ENCODE measurements around the gene PNPLA7. TPM values are rescaled to one million over a fixed set of nuclear protein-coding genes. Genes with fewer than 3 reads are reported as not detected.

Gene PNPLA7
- total and polyA plus RNA-seq, 10 donors, result 5.1 to 22.7 (median 10.7) TPM

DNA sequence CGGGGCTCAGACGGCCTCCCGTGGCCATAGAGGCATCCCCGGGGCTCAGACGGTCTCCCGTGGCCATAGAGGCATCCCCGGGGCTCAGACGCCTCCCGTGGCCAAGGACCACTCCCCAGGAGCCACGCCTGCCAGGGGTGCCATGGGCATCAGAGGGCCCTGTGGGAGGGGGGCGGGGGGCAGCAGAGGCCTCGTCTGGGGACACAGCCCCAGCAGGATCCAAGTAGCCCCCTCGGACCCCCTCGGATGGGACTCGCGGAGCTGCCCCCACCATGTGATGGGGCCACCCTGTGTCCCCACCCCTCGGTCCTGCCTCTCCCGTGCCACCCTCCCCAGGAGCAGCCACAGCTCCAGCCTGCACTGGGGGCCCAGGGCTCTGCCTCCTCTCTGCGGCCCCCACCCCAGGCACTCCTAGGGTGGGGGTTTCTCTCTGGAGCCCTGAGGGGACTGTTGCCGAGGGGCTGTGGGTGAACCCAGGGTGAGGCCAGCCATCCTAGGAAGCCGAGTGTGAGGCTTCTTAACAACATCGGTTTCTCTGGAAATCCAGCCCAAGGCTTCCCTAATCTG, 111.5 kb downstream of the PNPLA7 start:
- Histone ChIP-seq H3K36me3 (no peaks in the 10 kb centered on the region), H3K27me3 (replicated peaks in 1 of 7) (peaks cover 0 to 86% (median 22%) of the 10 kb centered on the region in 7 donors), H3K9me3 (no peaks in the 10 kb centered on the region), H3K4me3 (no peak overlapping the region), H3K27ac (no peak overlapping the region), H3K4me1 (peaks cover 0 to 45% (median 15%) of the 10 kb centered on the region in 6 donors)
- DNase-seq, result peak; percentile 65
- no peak for TF ChIP-seq POLR2A (IDR thresholded peaks at IDR 0.05)
- TF ChIP-seq, protein P1, sequence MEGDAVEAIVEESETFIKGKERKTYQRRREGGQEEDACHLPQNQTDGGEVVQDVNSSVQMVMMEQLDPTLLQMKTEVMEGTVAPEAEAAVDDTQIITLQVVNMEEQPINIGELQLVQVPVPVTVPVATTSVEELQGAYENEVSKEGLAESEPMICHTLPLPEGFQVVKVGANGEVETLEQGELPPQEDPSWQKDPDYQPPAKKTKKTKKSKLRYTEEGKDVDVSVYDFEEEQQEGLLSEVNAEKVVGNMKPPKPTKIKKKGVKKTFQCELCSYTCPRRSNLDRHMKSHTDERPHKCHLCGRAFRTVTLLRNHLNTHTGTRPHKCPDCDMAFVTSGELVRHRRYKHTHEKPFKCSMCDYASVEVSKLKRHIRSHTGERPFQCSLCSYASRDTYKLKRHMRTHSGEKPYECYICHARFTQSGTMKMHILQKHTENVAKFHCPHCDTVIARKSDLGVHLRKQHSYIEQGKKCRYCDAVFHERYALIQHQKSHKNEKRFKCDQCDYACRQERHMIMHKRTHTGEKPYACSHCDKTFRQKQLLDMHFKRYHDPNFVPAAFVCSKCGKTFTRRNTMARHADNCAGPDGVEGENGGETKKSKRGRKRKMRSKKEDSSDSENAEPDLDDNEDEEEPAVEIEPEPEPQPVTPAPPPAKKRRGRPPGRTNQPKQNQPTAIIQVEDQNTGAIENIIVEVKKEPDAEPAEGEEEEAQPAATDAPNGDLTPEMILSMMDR (IDR thresholded peaks at IDR 0.05 in 8 of 11, conservative IDR thresholded peaks at IDR 0.05 in 3 of 11), result no peak
- TF ChIP-seq POLR2AphosphoS5 (IDR thresholded peaks at IDR 0.05), result no peak
- intact Hi-C loops (cut with DNase I; ENCODE audit: low total_unique reads), result no loop called here
- WGBS, 5 donors, result 66 to 89% (median 87%) methylated on average over 4 to 22 of the region's 22 CpGs

DNA sequence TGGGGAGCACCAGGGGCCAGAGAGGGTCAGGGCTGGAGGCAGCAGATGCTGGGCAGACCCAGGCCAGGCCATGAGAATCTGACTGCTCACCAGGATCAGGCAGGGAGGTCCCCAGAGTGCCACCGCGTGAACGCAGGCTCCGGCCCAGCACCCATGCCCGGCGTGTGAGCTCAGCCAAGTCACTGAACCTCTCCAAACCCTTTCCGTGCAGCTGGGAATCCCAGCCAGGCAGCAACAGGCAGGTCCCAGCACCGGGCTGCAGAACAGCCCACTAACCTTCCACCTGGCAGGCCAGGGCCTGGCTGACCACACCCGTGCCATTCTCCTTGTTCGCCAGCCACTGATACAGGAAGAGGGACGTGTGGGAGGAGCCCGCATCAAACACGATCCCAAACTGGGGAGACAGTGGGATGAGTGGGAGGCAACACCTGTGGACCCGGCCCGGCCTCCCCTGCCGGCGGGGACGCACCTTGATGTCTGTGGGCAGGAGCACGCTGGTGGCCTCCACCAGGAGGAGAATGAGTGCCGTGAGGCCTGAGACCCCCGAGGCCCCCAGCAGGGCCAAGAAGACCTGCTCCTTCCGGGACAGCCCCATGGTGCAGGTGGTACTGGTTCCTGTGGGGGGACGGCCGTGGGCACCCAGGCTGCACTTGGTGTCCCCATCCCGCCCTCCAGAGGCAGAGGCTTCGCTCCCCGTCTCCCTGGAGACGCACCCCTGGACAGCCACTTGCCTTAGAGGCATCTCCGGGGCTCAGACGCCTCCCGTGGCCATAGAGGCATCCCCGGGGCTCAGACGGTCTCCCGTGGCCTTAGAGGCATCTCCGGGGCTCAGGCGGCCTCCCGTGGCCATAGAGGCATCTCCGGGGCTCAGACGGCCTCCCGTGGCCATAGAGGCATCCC, 112.3 kb downstream of the PNPLA7 start:
- Histone ChIP-seq H3K27ac (no peak overlapping the region), H3K36me3 (no peaks in the 10 kb centered on the region), H3K27me3 (replicated peaks in 1 of 7) (peaks cover 0 to 81% (median 18%) of the 10 kb centered on the region in 7 donors), H3K9me3 (no peaks in the 10 kb centered on the region), H3K4me3 (no peak overlapping the region), H3K4me1 (peaks cover 0 to 45% (median 15%) of the 10 kb centered on the region in 6 donors)
- whole genome bisulfite sequencing, 5 donors, result 77 to 91% (median 83%) methylated on average over 17 to 40 of the region's 40 CpGs
- DNase-seq, result peak; percentile 67
- intact Hi-C loops (cut with DNase I; ENCODE audit: low total_unique reads), result no loop called here
- no peak for TF ChIP-seq POLR2AphosphoS5 (IDR thresholded peaks at IDR 0.05)
- TF ChIP-seq POLR2A (IDR thresholded peaks at IDR 0.05), result no peak
- TF ChIP-seq, protein P1 (IDR thresholded peaks at IDR 0.05 in 8 of 11, conservative IDR thresholded peaks at IDR 0.05 in 3 of 11), result no peak

DNA sequence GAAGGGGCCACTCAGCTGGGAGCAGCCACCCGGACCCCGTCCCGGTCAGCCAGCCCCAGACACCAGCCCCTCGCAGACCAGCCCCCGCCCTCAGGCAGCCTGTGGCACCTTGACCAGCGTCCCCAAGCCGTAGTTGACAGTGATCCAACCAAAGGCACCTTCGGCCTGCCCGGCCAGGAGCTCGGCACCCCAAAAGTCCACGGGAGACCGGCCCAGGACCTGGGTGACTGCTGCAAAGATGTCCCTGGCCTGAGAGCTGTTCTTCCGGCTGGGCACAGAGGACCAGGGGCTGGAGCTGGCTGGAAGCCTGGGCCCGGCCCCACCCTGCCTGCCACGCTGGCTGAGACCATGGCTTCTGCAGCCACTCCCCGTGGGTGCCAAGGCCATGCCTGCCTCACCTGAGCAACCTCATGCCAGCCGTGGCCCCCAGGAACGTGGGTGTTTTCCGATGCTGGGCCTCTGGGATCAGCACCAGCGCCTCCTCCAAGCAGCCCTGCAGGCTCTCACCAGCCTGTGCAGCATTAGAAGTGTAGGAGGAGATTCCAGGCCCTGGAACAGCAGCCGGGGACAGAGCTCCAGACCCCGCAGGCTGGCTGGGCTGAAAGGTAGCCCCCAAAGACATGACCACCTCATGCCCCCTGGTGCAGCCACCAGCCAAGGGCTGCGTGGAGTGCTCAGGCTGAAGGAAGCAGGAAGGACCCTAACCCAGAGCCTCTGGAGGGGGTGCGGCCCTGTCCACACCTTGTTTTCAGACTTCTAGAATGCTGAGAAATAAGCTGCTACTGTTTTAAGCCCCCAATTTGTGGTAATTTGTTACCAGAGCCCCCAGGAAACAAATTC, 113.2 kb downstream of the PNPLA7 start:
- TF ChIP-seq POLR2A (IDR thresholded peaks at IDR 0.05) (no peak), POLR2AphosphoS5 (IDR thresholded peaks at IDR 0.05) (peak in 1 of 3 donors; percentile 9)
- WGBS, 5 donors, result 72 to 88% (median 75%) methylated on average over 4 to 24 of the region's 24 CpGs
- peak; percentile 65 for DNase-seq
- intact Hi-C loops (cut with DNase I; ENCODE audit: low total_unique reads), result no loop called here
- no peaks in the 10 kb centered on the region for H3K36me3 ChIP-seq
- H3K4me1 ChIP-seq, result peaks cover 0 to 43% (median 13%) of the 10 kb centered on the region in 6 donors
- no peak overlapping the region for H3K27ac ChIP-seq
- H3K4me3 ChIP-seq, result no peak overlapping the region
- no peaks in the 10 kb centered on the region for H3K9me3 ChIP-seq
- peaks cover 0 to 77% (median 9%) of the 10 kb centered on the region in 7 donors for H3K27me3 ChIP-seq (replicated peaks in 1 of 7)

DNA sequence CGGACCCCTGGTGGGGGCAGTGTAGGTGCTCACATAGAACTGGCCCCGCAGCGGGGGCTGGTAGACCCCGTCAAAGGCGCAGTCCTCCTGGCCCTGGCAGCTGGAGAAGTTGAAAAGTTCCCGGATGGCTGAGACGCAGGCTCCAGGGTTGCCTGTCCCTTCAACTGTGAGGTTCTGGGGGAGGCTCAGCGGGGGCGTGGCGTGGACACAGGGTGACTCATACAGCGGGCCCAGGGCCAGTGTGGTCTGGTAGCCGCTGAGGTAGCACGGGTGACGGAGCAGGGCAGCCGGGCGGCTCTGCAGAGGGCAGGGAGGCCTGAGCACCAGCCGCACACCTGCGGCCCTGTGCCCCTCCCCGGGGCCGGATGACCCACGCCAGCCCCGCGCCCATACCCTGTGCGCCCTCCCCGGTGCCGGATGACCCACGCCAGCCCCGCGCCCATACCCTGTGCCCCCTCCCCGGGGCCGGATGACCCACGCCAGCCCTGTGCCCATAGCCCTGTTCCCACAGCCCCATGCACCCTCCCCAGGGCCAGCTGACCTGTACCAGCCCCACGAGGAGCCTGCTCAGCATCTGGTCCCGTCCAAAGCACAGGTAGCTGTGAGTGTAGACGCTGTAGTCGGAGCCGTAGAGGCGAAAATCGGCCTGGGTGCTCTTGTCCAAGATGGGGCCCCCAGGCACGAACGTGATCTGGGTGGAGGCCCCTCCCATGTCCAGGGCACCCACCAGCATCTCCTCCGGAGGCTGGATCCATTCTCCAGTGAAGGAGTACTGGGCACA, 114.0 kb downstream of the PNPLA7 start:
- 58 to 85% (median 77%) methylated on average over 12 to 42 of the region's 42 CpGs for WGBS, 5 donors
- TF ChIP-seq, protein P1 (IDR thresholded peaks at IDR 0.05 in 8 of 11, conservative IDR thresholded peaks at IDR 0.05 in 3 of 11), result no peak
- TF ChIP-seq POLR2AphosphoS5 (IDR thresholded peaks at IDR 0.05) (peak in 1 of 3 donors; percentile 40), POLR2A (IDR thresholded peaks at IDR 0.05) (no peak)

More for the DNA sequence above, 114.0 kb downstream of the PNPLA7 start:
- intact Hi-C loops (cut with DNase I; ENCODE audit: low total_unique reads), result no loop called here
- H3K27ac ChIP-seq, result peak overlapping the region in 1 of 8 donors; percentile 27
- peaks cover 0 to 77% (median 3%) of the 10 kb centered on the region in 7 donors for H3K27me3 ChIP-seq (replicated peaks in 1 of 7)
- no peaks in the 10 kb centered on the region for H3K9me3 ChIP-seq
- DNase-seq, result peak; percentile 75
- H3K4me3 ChIP-seq, result no peak overlapping the region
- H3K36me3 ChIP-seq, result no peaks in the 10 kb centered on the region
- H3K4me1 ChIP-seq, result peaks cover 0 to 35% (median 5%) of the 10 kb centered on the region in 6 donors

Data from spleen (tissue), 11 donors.